Bone marrow (tissue), 2 donors: Measurements from ENCODE around the gene KIAA0513.
"Not testable (repeated sequence)": the region's sequence is repeated elsewhere in the genome, so short reads cannot be mapped to it uniquely, and the experiment has no call there.

Source experiments
- DNase-seq, 2 donors: peaks; one replicate each; lab custom pipeline; 2025; lab: John Stamatoyannopoulos, UW

The KIAA0513 gene

GRCh38 chr16:85029408-85029784 is 1.8 kb downstream of the KIAA0513 start:
- DNase-seq = peak in 1 of 2 donors; percentile 72

- DNase-seq = no peak
Measured at GRCh38 chr16:85029981-85030401, 2.4 kb downstream of the KIAA0513 start.

GRCh38 chr16:85031451-85031850 is 3.9 kb downstream of the KIAA0513 start:
- no peak for DNase-seq

GRCh38 chr16:85032187-85032586 is 4.6 kb downstream of the KIAA0513 start:
- DNase-seq = not testable (repeated sequence)

- no peak for DNase-seq
Measured at GRCh38 chr16:85033171-85033570, 5.6 kb downstream of the KIAA0513 start.

DNA sequence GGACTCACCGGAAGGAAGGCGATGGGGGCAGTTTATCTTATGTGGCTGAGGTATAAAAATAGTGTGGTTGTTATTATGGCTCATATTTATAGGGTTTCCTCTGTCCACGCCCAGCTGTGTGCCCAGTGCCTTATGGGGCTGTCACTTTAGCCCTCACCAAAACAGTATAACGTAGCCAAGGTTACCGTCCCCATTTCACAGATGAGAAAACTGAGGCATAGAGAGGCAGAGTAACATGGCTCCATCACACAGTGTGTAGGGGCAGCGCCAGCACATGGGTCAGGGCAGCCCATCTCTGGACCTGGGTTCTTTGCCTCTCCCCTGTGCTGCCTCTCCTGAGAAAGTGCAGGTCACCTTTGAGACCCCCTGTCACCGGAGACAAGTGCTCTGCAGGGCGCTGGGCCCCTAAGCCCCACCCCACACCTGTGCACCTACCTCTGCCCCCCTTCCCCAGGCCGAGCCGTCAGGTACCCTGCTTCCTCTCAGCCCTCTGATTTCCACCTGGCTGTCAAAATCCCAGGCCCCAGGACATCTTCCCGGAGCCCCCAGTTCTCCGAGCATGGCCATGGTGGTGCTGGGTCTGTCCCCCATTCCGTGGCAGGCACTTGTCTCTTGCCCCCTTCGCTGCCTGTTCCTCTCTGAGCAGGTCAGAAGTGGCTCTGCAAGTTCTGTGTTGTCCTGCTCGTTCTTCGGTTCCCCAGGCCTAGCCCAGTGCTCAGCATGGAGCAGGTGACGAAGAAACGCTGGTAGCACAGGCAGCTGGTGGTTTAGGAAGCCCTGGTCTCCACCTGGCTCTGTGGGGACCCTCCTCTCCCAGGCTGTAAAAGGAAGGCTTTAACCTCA is 7.2 kb downstream of the KIAA0513 start:
- DNase-seq = no peak

GRCh38 chr16:85036236-85037049 is 8.8 kb downstream of the KIAA0513 start:
- no peak for DNase-seq

GRCh38 chr16:85037050-85037410 is 9.4 kb downstream of the KIAA0513 start:
- DNase-seq = no peak

DNA sequence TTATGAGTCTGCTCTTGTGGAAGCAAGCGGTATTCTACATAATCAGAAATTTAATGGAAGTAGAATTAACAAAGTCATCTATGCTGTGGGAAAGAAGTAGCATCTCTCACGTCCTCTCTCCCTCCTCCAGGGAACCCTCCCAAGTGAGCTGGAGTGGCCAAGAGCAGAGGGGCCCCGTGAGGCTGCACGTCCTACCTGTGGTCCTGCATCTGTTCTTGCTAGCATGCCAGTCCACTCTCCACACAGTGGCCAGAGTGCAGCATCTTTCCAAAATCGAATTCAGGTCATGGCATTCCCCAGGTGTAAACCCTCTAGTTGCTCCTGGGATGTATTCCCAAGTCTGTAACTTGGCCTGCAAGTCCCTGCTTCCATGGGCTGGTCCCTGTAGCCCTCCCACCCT is 10.1 kb downstream of the KIAA0513 start:
- DNase-seq = no peak

DNA sequence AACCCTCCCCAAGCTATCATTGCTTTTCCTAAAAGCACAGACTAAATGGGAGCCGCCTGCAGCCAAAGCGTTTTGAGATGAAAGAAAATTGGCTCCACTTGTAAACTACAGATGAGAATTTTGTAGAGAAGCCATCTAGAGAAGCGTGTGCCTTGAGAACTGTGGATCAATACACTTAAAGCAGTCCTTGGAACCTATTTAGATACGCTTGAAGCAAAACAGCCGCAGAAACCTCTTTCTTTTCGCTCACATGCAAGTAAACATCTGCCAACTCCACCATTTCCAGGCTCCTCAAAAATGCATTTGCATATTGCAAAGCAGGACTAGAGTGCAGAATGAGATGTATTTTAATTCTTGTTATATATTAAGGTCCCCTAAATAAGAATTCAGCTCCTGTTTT is 13.1 kb downstream of the KIAA0513 start:
- no peak for DNase-seq

DNA sequence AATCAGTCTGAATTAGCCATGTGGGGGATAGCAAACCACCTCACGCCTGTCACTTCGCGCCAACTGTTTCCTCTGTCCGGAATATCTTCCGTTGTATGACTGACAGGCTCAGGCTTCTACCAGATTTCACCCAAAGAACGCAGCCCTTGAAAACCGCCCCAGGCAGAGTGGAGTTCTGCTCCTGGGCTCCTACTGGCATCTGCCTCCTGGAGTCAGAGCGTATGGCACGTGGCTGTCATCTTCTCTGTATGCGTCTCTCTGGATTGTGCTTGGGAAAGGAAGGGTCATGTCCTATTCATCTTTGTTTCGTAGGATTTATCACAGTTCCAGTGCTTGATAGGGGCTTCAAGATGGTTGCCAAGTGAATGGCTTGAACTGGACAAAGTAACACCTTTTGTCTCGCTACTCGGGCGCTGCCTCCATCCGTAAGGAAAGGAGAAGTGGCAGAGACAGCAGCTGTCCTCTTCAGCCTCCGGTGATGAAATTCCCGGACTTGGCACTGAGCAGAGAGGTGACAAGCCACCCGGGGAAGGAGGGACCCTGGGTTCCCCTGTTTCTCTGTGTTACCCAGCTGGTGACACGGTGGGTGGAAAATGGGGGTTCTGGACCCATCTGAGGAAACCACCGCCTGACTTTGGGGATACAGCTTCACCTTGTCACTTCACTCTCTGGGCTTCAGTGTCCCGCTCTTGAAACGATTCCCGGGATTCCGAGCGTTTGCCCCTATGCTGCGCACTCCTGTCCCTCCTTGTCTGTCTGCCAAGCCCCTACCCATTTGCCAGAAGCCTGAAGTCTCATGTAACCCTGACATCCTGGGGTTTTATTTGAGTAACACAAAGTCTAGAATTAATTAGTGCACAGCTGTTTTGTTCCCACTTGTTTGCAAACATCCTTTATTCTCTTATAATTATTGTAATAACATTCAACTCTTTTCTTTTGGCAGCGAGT is 13.9 kb downstream of the KIAA0513 start:
- DNase-seq = no peak

- no peak for DNase-seq
Measured at GRCh38 chr16:85042167-85042526, 14.6 kb downstream of the KIAA0513 start.

DNA sequence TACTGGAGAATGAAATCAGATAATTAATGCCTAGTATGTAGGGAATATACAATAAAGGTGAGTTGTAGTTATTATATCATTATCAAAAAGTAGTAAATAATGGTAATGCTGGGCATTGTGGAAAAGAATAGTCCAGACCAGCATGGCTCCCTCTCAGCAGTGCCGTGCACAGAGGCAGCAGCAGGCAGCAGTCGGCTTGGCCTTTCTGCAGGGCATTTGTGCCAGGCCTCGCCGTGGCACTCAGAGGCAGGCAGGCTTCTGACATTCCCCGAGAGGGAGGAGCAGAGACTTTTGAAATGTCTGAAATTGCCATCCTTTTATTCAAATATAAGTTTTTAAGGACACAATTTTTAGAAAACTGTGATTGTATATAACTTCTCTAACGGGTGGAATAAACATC is 15.0 kb downstream of the KIAA0513 start:
- no peak for DNase-seq

DNA sequence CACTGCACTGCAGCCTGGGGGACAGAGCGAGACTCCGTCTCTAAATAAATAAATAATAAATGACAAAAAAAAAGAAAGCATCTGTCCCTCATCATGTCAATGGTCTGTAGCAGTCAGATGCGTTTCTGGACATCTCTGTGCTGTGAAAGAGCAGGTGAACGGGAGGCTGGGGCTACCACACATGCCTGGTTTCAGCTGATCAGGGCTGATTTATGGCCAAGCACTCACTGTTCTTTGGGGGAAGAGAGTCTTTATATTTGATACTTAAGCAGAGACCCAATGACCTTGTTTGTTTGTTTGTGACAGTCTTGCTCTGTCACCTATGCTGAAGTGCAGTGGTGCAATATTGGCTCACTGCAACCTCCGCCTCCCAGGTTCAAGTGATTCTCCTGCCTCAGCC is 17.5 kb downstream of the KIAA0513 start:
- no peak for DNase-seq

DNA sequence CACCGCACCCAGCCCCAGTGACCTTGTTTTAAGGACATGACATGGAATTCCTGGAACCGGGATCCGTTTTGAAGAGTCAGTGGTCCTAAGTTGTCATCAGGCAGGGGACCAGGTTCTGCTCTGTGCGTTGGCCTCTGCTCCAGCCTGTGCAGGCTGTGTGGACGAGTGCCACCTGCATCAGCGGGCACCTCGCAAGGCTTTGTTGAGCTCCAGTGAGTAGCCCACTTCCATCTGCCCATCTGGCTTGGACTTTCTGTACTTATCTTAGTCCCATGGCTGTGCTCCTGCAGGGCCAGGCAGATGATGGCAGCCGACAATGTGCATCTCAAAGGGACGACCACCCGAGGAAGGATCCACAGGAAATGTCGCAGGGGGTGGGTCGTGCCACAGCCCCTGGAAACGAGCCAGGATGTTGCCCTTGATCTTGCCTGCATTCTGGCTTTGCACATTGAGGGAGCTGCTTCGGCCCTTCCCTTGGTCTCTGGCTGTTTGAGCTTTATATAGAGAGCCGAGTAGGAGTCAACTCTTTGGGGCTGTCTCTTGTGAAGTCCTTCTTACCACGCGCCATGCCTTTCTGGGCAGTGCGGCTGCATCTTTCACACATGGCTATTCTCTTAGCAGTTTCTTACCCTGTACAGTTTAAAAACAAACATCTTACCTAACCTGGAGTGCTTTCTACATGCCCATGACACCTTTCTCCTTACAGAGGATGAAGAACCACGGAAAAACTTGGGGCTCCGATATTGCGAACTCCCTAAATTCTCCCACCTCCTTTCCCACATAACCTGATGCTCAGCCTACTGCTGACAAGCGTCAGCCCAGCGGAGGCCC is 18.3 kb downstream of the KIAA0513 start:
- DNase-seq = no peak

- DNase-seq = no peak
Measured at GRCh38 chr16:85046472-85046916, 18.9 kb downstream of the KIAA0513 start.

GRCh38 chr16:85046931-85047866 is 19.6 kb downstream of the KIAA0513 start:
- DNase-seq = no peak

- DNase-seq = peak in 1 of 2 donors; percentile 33
Measured at GRCh38 chr16:85047867-85048455, 20.4 kb downstream of the KIAA0513 start.

- no peak for DNase-seq
Measured at GRCh38 chr16:85048921-85049562, 21.4 kb downstream of the KIAA0513 start.
